A549 (cell line): ENCODE measurements around the gene LYPD3. TPM values are rescaled to one million over a fixed set of nuclear protein-coding genes. Genes with fewer than 3 reads are reported as not detected.

Source experiments
- ATAC-seq, 2 experiments: fragments of 200-7000 bp in 1 of 2; fragments of >200 bp in 1 of 2; cut with Nextera tagmentation in 1 of 2; cut with Tn5 transposase in 1 of 2; 3 replicates each; pipeline versions ENCODE4 v1.8.0 to v1.9.1; 2018 to 2020; ENCODE audit warnings: mild to moderate bottlenecking in 1 of 2, moderate library complexity in 1 of 2
- CTCF ChIA-PET: fragments of 300-600 bp; sonication (Branson Sonifier 250); formaldehyde crosslinking; extraction: SDS; loops from one replicate; lab custom pipeline; 2021; ENCODE audit warnings: antibody characterized with exemption, inconsistent platforms; lab: Yijun Ruan, JAX
- POLR2A ChIA-PET: fragments of 350-600 bp; formaldehyde crosslinking; extraction: SDS; loops from one replicate; lab custom pipeline; 2021; ENCODE audit warnings: antibody characterized with exemption, inconsistent platforms; lab: Yijun Ruan, JAX
- DNase-seq, 2 experiments: peaks; one replicate each; pipeline versions ENCODE4 v3.0.0 to v3.0.0-alpha.2; 2011 to 2016; ENCODE audit warnings: low read depth in 1 of 2, low spot score in 1 of 2
- FAIRE-seq: peaks from 2 replicates; lab custom pipeline; 2011; peaks lifted over from hg19 to GRCh38; lab: Jason Lieb, UNC
- H3K27ac ChIP-seq, 2 experiments: fragments of >200 bp; sonication (Bioruptor Twin); formaldehyde crosslinking; 3 replicates each; pipeline ENCODE4 v1.5.1; 2016 to 2017
- H3K4me1 ChIP-seq: fragments of >200 bp; sonication (Bioruptor Twin); formaldehyde crosslinking; 3 replicates; pipeline ENCODE4 v1.6.1; 2016
- H3K4me2 ChIP-seq: fragments of >200 bp; sonication (Bioruptor Twin); formaldehyde crosslinking; 3 replicates; pipeline ENCODE4 v1.6.1; 2016
- H3K4me3 ChIP-seq: fragments of >200 bp; sonication (Bioruptor Twin); formaldehyde crosslinking; 3 replicates; pipeline ENCODE4 v1.5.1; 2016
- H3K9me3 ChIP-seq: fragments of >200 bp; sonication (Bioruptor Twin); formaldehyde crosslinking; 3 replicates; pipeline ENCODE4 v1.6.1; 2016
- CEBPB ChIP-seq, 2 experiments: fragments of >200 bp in 1 of 2; sonication (Bioruptor Twin) in 1 of 2; formaldehyde crosslinking in 1 of 2; IDR thresholded peaks; 2 replicates each; pipeline ENCODE4 v1.6.1; 2012 to 2016
- CHD2 ChIP-seq: fragments of 150-350 bp; IDR thresholded peaks from 2 replicates; pipeline ENCODE4 v1.6.1; 2014; ENCODE audit warnings: low read length; ENCODE audit not compliant: partially characterized antibody
- EHF ChIP-seq: fragments of 250-450 bp; sonication (Bioruptor Pico); IDR thresholded peaks from 2 replicates; pipeline ENCODE4 v1.5.0; 2020; ENCODE audit warnings: mild to moderate bottlenecking
- EP300 ChIP-seq, 2 experiments: fragments of >200 bp; sonication (Bioruptor Twin); formaldehyde crosslinking; IDR thresholded peaks; 2 replicates in 1 of 2; 3 replicates in 1 of 2; pipeline ENCODE4 v1.6.1; 2016 to 2017
- ESRRA ChIP-seq: fragments of 150-350 bp; IDR thresholded peaks from 2 replicates; pipeline ENCODE4 v1.6.1; 2014; ENCODE audit warnings: mild to moderate bottlenecking, low read length, borderline replicate concordance
- FOSB ChIP-seq: fragments of 250-450 bp; sonication (Bioruptor Pico); IDR thresholded peaks from 2 replicates; pipeline ENCODE4 v1.5.0; 2020; ENCODE audit warnings: mild to moderate bottlenecking, moderate library complexity
- HOXB13 ChIP-seq: fragments of 250-450 bp; sonication (Bioruptor Pico); IDR thresholded peaks from 2 replicates; pipeline ENCODE4 v1.5.0; 2020; ENCODE audit warnings: low read depth, mild to moderate bottlenecking, moderate library complexity
- HOXB5 ChIP-seq: fragments of 250-450 bp; sonication (Bioruptor Pico); IDR thresholded peaks from 2 replicates; pipeline ENCODE4 v1.5.0; 2020; ENCODE audit warnings: mild to moderate bottlenecking, moderate library complexity
- KDM1A ChIP-seq: fragments of 200-600 bp; sonication (generic); IDR thresholded peaks from 2 replicates; pipeline ENCODE4 v1.6.1; 2016; ENCODE audit warnings: low read depth, mild to moderate bottlenecking
- KDM5A ChIP-seq: fragments of 200-600 bp; sonication (generic); IDR thresholded peaks from 2 replicates; pipeline ENCODE4 v1.6.1; 2016; ENCODE audit warnings: antibody characterized with exemption, mild to moderate bottlenecking
- MAX ChIP-seq: IDR thresholded peaks from 2 replicates; pipeline ENCODE4 v1.6.1; 2012
- PHF8 ChIP-seq: fragments of 200-600 bp; sonication (generic); IDR thresholded peaks from 2 replicates; pipeline ENCODE4 v1.6.1; 2016; ENCODE audit warnings: low read depth, mild to moderate bottlenecking, antibody characterized with exemption, moderate library complexity, borderline replicate concordance
- RARB ChIP-seq: fragments of 250-450 bp; sonication (Bioruptor Pico); IDR thresholded peaks from 2 replicates; pipeline ENCODE4 v1.8.0; 2021; ENCODE audit warnings: mild to moderate bottlenecking, moderate library complexity
- RFX5 ChIP-seq: fragments of 450-650 bp; IDR thresholded peaks from 2 replicates; pipeline ENCODE4 v1.7.1; 2014; ENCODE audit warnings: antibody characterized with exemption, mild to moderate bottlenecking, moderate library complexity
- RNF2 ChIP-seq: fragments of 200-600 bp; sonication (generic); IDR thresholded peaks from 2 replicates; pipeline ENCODE4 v1.6.1; 2016; ENCODE audit warnings: low read depth, mild to moderate bottlenecking, antibody characterized with exemption, moderate library complexity, borderline replicate concordance
- SREBF2 ChIP-seq: fragments of 450-650 bp; IDR thresholded peaks from 2 replicates; pipeline ENCODE4 v1.6.1; 2014; ENCODE audit warnings: mild to moderate bottlenecking, moderate library complexity
- ZC3H11A ChIP-seq: fragments of 450-650 bp; IDR thresholded peaks from 2 replicates; pipeline ENCODE4 v1.6.1; 2014; ENCODE audit warnings: antibody characterized with exemption, mild to moderate bottlenecking
- ZFP36 ChIP-seq: fragments of 450-650 bp; IDR thresholded peaks from 2 replicates; pipeline ENCODE4 v1.6.1; 2014; ENCODE audit warnings: borderline replicate concordance; ENCODE audit not compliant: partially characterized antibody
- WGBS: methylation state at CpG from one replicate; pipeline ENCODE4 v1.1.6; 2017; ENCODE audit errors: missing lambda C conversion rate; 5-methylcytosine and 5-hydroxymethylcytosine counted together
- polyA plus RNA-seq, 4 experiments: library from polyadenylated mRNA; depleted of rRNA in 3 of 4; stranded (reverse); fragments of >200 nt; fragmentation: RNase III in 1 of 4; extraction: RNeasy Plus Mini Kit Qiagen cat#74134 plus additional on column Dnase treatment in 1 of 4; gene quantifications; 2 replicates in 3 of 4; 3 replicates in 1 of 4; pipeline ENCODE4 v1.2.3, GENCODE V29; 2011 to 2017
- TF ChIP-seq, protein P1 (sequence below): fragments of 250-450 bp; sonication (Bioruptor Pico); IDR thresholded peaks from 2 replicates; pipeline ENCODE4 v1.5.0; 2021; ENCODE audit warnings: mild to moderate bottlenecking, moderate library complexity, borderline replicate concordance
- TF ChIP-seq, protein P2 (sequence below): fragments of 150-350 bp; IDR thresholded peaks from 2 replicates; pipeline ENCODE4 v1.6.1; 2014; ENCODE audit warnings: low read depth, mild to moderate bottlenecking, low read length
- TF ChIP-seq, protein P3 (sequence below): IDR thresholded peaks from 2 replicates; pipeline ENCODE4 v1.6.1; 2012

The LYPD3 gene
- polyA plus RNA-seq, 2 of the 4 experiments (the other 2 are of a cell fraction), result 0.27 to 0.43 TPM

- POLR2A ChIA-PET, result no interaction called here
- DNase-seq (no peak), ATAC-seq (no peak), FAIRE-seq (no peak)
- CTCF ChIA-PET, result interaction anchor here (0.6 to 12.1 kb wide), 5 partner anchors 12 to 50 kb away, joined by 5 to 89 read pairs (median 7); partner anchors contain the start of gene PHLDB3
- Histone ChIP-seq H3K4me2 (no peak overlapping the region), H3K27ac (no peak overlapping the region), H3K4me3 (no peak overlapping the region), H3K4me1 (no peaks in the 10 kb centered on the region), H3K9me3 (no peaks in the 10 kb centered on the region)
- WGBS, result 71% methylated on average over 5 of the region's 5 CpGs
- TF ChIP-seq RNF2 (no peak), ZFP36 (no peak), EHF (CRISPR knock-in tag) (no peak), KDM1A (no peak), CEBPB (IDR thresholded peaks at IDR 0.05) (no peak), EP300 (IDR thresholded peaks at IDR 0.05) (no peak), MAX (no peak), FOSB (CRISPR knock-in tag) (no peak), HOXB5 (CRISPR knock-in tag) (no peak)
- TF ChIP-seq, protein P1, sequence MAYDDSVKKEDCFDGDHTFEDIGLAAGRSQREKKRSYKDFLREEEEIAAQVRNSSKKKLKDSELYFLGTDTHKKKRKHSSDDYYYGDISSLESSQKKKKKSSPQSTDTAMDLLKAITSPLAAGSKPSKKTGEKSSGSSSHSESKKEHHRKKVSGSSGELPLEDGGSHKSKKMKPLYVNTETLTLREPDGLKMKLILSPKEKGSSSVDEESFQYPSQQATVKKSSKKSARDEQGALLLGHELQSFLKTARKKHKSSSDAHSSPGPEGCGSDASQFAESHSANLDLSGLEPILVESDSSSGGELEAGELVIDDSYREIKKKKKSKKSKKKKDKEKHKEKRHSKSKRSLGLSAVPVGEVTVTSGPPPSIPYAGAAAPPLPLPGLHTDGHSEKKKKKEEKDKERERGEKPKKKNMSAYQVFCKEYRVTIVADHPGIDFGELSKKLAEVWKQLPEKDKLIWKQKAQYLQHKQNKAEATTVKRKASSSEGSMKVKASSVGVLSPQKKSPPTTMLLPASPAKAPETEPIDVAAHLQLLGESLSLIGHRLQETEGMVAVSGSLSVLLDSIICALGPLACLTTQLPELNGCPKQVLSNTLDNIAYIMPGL (CRISPR knock-in tag), result no peak
Measured at GRCh38 chr19:43489310-43489709, 23.9 kb upstream of the LYPD3 start.

DNA sequence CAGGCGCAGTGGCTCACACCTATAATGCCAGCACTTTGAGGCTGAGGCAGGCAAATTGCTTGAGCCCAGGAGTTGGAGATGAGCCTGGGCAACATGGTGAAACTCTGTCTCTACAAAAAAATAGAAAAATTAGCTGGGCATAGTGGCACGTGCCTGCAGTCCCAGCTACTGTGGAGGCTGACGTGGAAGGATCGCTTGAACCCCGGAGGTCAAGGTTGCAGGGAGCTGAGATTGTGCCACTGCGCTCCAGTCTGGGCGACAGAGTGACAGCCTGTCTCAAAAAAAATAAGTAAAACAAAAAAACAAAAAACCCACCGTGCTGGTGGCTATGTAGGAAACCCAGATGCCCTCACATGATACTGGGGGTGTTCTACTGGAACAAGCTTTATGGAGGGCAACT, 22.8 kb upstream of the LYPD3 start:
- no peak overlapping the region for H3K27ac ChIP-seq
- H3K4me3 ChIP-seq, result no peak overlapping the region
- no peaks in the 10 kb centered on the region for H3K9me3 ChIP-seq
- TF ChIP-seq SREBF2 (no peak), HOXB13 (CRISPR knock-in tag) (no peak), FOSB (CRISPR knock-in tag) (no peak), RNF2 (no peak), PHF8 (no peak), CHD2 (no peak), ZC3H11A (no peak), RARB (CRISPR knock-in tag) (no peak), KDM1A (no peak), KDM5A (no peak), RFX5 (no peak), ESRRA (no peak)
- TF ChIP-seq, protein P2, sequence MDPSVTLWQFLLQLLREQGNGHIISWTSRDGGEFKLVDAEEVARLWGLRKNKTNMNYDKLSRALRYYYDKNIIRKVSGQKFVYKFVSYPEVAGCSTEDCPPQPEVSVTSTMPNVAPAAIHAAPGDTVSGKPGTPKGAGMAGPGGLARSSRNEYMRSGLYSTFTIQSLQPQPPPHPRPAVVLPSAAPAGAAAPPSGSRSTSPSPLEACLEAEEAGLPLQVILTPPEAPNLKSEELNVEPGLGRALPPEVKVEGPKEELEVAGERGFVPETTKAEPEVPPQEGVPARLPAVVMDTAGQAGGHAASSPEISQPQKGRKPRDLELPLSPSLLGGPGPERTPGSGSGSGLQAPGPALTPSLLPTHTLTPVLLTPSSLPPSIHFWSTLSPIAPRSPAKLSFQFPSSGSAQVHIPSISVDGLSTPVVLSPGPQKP, result no peak
- TF ChIP-seq, protein P3, sequence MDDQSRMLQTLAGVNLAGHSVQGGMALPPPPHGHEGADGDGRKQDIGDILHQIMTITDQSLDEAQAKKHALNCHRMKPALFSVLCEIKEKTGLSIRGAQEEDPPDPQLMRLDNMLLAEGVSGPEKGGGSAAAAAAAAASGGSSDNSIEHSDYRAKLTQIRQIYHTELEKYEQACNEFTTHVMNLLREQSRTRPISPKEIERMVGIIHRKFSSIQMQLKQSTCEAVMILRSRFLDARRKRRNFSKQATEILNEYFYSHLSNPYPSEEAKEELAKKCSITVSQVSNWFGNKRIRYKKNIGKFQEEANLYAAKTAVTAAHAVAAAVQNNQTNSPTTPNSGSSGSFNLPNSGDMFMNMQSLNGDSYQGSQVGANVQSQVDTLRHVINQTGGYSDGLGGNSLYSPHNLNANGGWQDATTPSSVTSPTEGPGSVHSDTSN, result no peak
- TF ChIP-seq, protein P1 (CRISPR knock-in tag), result no peak
- ATAC-seq (no peak), FAIRE-seq (no peak), DNase-seq (no peak)
- CTCF ChIA-PET, result interaction anchor here (1.3 to 12.1 kb wide), 6 partner anchors 10 to 68 kb away, joined by 3 to 89 read pairs (median 6); no protein-coding TSS in a partner anchor
- 83% methylated on average over 8 of the region's 8 CpGs for WGBS
- H3K4me2 ChIP-seq, result no peak overlapping the region
- no peaks in the 10 kb centered on the region for H3K4me1 ChIP-seq
- POLR2A ChIA-PET, result no interaction called here
